H1 (cell line): ENCODE measurements around the gene COL19A1. TPM values are rescaled to one million over a fixed set of nuclear protein-coding genes. Genes with fewer than 3 reads are reported as not detected.

Experiments
- polyA plus RNA-seq, 7 experiments: library from polyadenylated mRNA; depleted of rRNA in 3 of 7; stranded (reverse) in 5 of 7; unstranded in 2 of 7; fragments of >200 nt in 5 of 7; fragments of 200-250 nt in 2 of 7; gene quantifications; 1 replicate in 5 of 7; 2 replicates in 1 of 7; 4 replicates in 1 of 7; pipeline versions ENCODE4 v1.2.1 to v1.2.3, GENCODE V29; 2011 to 2013; ENCODE audit warnings: missing spikeins in 2 of 7, mixed read lengths in 2 of 7
- total RNA-seq: library from RNA; stranded (reverse); fragmentation: NEBNext Ultra II Directional; extraction: Animal tissue kit (Norgen Biotek cat#: 25700); gene quantifications from 2 replicates; pipeline ENCODE4 v1.2.1, GENCODE V29; 2021
- TF ChIP-seq, protein P1 (sequence below): fragments of 300-600 bp; sonication (generic); IDR thresholded peaks from 2 replicates; pipeline ENCODE4 v1.7.1; 2012; ENCODE audit warnings: low read length, moderate library complexity, mild to moderate bottlenecking, inconsistent platforms; ENCODE audit not compliant: insufficient replicate concordance

The COL19A1 gene
- total and polyA plus RNA-seq, 2 of the 8 experiments (the other 6 are each of a cell fraction or from before 2014, with no cell fraction given) = not detected

DNA sequence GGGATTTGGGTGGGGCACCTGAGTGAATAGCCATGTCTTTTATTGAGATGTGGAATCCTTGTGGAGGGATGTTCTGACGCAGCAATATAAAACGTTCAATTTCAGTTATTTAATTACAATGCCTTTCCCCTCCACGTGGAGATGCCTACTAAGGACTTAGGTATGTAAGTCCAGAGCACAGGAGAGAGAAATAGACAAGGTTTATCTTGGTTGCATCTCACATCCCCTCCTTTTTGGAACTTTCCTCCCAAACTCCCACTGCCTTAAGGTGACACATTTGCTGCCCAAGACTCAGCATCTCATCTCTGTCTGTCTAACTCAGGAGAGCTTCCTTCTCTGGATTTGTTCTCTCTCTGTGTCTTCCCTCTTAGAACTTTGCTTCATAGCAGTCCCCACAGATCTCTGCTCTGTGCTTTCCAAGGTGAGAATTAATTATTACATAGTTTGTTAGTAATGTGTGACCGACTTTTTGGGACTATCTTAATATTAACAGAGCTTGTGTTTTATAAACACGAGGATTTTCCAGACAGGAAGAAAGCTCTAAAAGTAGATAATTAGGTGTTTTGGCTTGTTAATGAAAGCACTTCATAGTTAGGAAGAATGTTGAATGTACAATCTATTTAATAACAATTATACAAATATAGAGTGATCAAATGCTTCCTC, 52.6 kb downstream of the COL19A1 start (continued):
- TF ChIP-seq, protein P1, sequence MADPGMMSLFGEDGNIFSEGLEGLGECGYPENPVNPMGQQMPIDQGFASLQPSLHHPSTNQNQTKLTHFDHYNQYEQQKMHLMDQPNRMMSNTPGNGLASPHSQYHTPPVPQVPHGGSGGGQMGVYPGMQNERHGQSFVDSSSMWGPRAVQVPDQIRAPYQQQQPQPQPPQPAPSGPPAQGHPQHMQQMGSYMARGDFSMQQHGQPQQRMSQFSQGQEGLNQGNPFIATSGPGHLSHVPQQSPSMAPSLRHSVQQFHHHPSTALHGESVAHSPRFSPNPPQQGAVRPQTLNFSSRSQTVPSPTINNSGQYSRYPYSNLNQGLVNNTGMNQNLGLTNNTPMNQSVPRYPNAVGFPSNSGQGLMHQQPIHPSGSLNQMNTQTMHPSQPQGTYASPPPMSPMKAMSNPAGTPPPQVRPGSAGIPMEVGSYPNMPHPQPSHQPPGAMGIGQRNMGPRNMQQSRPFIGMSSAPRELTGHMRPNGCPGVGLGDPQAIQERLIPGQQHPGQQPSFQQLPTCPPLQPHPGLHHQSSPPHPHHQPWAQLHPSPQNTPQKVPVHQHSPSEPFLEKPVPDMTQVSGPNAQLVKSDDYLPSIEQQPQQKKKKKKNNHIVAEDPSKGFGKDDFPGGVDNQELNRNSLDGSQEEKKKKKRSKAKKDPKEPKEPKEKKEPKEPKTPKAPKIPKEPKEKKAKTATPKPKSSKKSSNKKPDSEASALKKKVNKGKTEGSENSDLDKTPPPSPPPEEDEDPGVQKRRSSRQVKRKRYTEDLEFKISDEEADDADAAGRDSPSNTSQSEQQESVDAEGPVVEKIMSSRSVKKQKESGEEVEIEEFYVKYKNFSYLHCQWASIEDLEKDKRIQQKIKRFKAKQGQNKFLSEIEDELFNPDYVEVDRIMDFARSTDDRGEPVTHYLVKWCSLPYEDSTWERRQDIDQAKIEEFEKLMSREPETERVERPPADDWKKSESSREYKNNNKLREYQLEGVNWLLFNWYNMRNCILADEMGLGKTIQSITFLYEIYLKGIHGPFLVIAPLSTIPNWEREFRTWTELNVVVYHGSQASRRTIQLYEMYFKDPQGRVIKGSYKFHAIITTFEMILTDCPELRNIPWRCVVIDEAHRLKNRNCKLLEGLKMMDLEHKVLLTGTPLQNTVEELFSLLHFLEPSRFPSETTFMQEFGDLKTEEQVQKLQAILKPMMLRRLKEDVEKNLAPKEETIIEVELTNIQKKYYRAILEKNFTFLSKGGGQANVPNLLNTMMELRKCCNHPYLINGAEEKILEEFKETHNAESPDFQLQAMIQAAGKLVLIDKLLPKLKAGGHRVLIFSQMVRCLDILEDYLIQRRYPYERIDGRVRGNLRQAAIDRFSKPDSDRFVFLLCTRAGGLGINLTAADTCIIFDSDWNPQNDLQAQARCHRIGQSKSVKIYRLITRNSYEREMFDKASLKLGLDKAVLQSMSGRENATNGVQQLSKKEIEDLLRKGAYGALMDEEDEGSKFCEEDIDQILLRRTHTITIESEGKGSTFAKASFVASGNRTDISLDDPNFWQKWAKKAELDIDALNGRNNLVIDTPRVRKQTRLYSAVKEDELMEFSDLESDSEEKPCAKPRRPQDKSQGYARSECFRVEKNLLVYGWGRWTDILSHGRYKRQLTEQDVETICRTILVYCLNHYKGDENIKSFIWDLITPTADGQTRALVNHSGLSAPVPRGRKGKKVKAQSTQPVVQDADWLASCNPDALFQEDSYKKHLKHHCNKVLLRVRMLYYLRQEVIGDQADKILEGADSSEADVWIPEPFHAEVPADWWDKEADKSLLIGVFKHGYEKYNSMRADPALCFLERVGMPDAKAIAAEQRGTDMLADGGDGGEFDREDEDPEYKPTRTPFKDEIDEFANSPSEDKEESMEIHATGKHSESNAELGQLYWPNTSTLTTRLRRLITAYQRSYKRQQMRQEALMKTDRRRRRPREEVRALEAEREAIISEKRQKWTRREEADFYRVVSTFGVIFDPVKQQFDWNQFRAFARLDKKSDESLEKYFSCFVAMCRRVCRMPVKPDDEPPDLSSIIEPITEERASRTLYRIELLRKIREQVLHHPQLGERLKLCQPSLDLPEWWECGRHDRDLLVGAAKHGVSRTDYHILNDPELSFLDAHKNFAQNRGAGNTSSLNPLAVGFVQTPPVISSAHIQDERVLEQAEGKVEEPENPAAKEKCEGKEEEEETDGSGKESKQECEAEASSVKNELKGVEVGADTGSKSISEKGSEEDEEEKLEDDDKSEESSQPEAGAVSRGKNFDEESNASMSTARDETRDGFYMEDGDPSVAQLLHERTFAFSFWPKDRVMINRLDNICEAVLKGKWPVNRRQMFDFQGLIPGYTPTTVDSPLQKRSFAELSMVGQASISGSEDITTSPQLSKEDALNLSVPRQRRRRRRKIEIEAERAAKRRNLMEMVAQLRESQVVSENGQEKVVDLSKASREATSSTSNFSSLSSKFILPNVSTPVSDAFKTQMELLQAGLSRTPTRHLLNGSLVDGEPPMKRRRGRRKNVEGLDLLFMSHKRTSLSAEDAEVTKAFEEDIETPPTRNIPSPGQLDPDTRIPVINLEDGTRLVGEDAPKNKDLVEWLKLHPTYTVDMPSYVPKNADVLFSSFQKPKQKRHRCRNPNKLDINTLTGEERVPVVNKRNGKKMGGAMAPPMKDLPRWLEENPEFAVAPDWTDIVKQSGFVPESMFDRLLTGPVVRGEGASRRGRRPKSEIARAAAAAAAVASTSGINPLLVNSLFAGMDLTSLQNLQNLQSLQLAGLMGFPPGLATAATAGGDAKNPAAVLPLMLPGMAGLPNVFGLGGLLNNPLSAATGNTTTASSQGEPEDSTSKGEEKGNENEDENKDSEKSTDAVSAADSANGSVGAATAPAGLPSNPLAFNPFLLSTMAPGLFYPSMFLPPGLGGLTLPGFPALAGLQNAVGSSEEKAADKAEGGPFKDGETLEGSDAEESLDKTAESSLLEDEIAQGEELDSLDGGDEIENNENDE = no peak
